NCI-H82 (cell line): ENCODE measurements around the gene BAG5.
A peak's percentile ranks its signal among the peaks of the same experiment; 100 is the strongest.

Experiments
- DNase-seq: peaks from one replicate; lab custom pipeline; 2025; lab: John Stamatoyannopoulos, UW

Gene BAG5

DNA sequence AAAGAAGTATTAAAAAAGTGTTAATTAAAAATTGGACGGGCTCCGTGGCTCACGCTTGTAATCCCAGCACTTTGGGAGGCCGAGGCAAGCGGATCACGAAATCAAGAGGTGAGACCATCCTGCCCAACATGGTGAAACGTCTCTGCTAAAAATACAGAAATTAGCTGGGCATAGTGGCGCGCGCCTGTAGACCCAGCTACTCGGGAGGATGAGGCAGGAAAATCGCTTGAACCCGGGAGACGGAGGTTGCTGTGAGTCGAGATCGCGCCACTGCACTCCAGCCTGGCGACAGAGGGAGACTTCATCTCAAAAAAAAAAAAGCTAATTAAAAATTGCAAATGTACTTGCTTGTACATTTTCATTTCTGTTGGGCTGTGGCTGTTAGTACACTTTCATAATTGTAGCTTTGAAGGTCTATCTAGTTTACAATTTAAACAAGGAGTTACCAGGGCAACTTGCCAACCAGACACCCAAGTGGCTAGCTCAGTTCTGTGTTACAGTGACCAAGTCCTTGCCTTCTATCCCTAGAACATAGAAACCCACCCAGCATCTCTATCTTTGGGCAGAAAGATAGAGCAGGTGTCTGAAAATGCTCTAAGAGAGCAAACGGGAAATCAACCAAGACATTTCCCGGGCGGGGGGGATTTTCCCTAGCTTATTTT, 1.5 kb upstream of the BAG5 start:
- no peak for DNase-seq

GRCh38 chr14:103563226-103563620, 766 bp upstream of the BAG5 start:
- DNase-seq: no peak

DNA sequence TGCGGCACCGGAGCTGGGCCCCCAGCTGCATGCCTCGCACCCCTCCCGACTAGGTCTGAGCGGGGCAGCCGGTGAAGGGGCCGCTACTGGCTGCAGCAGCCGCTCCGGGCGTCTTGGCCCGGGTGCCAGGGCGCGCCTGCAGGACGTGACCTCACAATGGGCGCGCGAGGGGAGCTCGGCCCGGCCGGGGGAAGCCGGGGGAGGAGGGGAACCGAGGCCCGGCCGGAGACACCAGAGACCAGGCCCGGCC, 353 bp downstream of the BAG5 start:
- DNase-seq: no peak

- peak; percentile 22 for DNase-seq
Measured at GRCh38 chr14:103561381-103562178, 877 bp downstream of the BAG5 start.

DNA sequence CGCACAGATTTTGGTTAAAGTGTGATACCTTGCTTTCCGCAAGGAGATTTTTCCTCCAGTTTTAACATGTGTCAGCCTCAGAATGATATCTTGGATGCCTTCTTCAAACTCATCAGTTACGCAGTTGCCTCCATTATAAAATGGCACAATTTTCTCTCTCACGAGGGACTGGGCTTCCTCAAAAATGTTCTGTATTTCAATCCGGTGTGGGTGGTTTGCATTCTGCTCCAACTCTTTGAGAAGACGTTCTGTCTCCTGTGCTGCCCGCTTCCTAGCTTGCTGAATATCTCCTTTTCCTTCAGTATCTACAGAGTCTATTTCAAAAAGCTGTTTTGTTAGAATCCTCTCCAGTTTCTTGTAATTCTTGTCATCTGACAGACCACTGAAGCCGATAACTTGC, 1.8 kb downstream of the BAG5 start:
- no peak for DNase-seq

DNA sequence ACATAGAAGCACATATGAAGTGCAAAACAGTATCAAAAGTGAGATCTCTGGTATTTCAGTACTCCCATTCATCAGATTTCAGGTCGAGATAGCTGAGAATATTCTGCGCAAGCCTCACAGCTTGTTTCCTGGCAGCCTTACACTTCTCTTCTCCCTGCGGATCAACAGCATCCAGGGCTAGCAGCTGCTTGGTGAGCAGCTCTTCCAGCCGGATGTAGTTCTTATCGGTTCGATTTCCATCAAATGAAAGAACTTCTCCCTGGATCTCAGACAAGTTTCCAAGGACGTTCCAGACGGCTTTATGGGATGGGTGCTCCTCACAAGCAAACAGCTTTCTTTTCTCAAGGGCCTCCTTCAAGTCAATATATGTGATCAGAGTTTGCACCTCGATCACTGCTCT, 2.7 kb downstream of the BAG5 start:
- DNase-seq: no peak

GRCh38 chr14:103558071-103558882, 4.2 kb downstream of the BAG5 start:
- no peak for DNase-seq

DNA sequence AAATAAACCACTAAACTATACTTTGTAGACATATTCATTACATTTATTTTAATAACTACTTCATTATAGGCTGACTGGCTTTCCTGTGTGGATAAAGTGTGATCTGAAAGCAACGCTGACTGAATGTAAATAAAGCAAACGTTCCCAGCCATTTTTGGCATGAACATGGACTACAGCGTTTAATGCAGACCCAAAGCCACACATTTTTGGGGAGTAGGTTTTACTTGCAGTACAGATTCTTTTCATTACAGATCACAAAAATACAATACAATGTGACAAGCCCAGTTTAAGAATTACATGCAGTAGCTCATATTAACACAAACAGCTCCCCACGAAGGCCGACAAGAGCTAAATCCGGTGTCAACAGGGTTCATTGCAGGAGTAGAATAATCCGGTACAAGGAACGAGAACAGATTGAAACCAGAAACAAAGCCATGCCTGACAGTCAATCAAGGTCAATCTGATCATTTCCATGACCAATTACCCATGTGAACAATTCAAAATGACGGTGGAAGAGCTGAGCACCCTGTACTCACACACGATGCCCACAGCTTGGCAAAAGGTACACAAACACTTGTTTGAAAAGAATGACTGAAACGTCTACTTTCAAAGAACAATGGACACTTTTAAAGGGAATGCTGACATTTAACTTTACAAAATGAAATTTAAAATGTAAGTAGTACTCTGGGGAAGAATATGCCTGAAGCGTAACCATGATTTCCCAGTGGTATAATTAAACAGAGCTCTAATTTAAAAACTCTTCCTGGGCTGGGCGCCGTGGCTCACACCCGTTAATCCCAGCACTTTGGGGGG, 5.3 kb downstream of the BAG5 start:
- peak; percentile 72 for DNase-seq

DNA sequence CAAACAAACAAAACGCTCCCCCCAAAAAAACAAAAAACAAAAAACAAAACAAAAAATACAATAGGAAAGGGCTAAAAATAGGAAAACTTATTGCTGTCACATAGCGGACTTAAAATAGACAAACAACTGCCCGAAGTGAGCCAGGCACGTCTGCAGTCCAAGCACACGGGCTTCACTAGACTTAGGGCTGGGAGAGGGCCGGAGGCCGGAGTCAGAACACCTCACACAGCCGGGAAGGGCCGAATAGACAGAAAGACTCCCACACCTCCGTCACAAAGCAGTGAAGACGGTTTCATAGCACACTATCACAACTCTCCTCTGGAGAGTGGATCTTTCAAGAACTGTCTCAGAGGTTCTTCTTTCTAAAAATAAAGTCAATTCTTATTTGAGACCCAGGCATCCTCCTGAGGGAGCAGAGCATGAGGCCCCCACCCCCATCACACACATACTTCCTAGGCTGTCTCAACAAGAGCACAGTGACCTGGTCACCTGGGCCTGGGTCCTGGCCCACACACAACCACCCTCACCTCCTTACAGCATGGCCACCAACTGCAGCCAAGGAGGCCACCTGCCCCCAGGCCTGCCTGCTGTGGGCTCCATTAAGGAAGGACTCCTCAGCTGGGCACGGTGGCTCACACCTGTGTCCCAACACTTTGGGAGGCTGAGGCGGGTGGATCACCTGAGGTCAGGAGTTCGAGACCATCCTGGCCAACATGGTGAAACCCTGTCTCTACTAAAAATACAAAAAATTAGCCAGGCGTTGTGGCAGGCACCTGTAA, 6.7 kb downstream of the BAG5 start:
- DNase-seq: no peak

DNA sequence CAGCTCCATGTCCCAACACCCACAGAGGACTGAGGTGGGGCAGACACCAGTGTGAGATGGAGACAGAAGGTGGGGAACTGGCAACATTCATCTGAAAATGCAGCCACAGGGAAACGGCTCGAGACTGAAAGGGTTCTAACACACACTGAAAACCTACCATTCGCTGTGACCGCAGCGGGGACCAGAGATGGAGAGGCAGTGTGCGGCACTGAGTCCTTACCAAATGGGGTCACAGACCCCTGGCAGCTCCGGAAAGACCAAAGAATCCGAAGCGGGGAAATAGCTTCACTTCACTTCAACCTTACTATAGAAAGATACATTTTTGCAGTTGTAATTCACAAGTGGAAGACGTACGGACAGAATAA, 9.6 kb downstream of the BAG5 start:
- DNase-seq: no peak

GRCh38 chr14:103552011-103552845, 10.2 kb downstream of the BAG5 start:
- no peak for DNase-seq

GRCh38 chr14:103551338-103551762, 11.1 kb downstream of the BAG5 start:
- DNase-seq: no peak

DNA sequence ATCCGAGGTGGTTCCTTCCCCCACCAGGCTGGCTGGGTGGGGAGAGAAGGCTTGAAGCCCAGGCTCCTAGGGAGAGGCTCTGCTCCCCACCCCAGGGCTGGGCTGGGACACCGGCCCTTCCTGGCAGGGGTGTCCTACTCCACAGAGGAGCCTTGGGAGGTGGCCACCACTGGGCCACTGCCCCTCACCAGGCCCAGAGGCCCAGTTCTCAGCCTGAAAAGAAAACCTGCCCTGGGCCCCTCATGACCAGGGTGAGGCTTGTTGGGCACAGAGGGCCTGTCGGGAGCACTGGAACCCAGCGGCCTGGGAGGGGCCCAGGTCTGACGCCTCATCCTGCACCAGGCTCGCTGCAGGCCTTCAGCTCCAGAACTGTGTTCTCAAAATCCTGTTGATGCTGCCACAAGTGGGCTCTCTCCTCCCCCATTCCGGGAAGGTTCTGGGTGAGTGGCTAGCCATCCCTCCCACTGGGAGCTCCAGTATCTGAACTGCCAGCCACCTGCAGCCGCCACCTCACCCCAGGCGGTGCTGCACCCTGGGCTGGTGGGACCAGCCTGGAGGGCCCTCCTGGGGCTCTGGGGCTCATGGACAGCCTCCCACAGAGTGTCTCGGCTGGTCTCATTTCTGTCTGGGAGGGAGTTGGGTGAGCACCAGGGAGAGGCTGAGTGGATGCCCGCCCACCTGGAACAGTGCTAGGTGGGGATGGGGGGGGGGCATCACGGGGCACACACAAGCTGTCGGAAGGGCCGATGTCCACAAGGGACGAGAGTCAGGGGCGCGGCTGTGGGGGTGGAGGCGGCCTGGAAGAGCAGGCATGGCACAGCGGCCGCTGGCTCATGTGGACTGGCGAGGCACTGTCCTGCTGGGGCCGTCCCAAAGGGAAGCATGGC, 11.8 kb downstream of the BAG5 start:
- DNase-seq: no peak

- no peak for DNase-seq
Measured at GRCh38 chr14:103549361-103550311, 12.8 kb downstream of the BAG5 start.

DNA sequence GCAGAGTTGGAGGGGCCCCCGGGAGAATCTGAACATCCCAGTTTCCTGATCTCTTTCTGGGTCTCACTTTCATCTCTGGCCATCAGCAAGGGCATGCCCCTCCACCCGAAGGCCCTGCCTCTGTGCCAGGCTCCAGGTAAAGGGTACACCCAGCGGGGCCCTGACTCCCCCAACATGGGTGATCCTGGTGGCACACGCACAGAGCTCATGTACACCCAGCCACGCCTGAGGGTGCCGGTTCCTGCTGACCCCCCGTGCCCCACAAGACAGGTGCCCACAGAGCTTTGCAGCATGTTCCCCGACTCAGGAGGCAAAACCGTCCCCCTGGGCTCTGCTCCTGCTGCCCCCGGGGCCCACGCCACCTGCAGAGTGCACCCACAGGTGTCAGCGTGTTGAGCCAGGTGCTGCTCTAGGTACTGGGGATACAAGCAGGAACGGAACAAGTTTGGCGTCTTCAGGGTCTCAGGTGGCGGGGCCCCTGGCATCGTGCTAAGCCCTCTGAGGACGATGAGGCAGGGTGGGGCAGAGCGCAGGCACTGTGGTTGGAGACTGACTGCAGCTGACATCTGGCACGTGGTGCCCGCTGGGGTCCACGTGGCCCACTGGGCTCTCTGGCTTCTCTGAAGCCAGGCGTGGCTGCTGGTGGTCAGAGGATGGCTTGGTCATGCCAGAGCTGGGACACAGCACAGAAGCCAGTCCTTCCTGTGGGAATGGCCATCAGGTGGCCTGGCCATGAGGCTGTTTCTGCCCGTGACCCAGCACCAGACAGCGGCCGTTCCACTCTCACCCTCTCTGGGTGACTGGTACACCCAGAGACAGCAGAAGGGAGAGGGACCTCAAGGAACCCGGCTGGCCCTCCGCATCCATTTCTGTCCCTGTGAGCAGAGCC, 13.8 kb downstream of the BAG5 start:
- DNase-seq: no peak

- DNase-seq: no peak
Measured at GRCh38 chr14:103547941-103548462, 14.5 kb downstream of the BAG5 start.

DNA sequence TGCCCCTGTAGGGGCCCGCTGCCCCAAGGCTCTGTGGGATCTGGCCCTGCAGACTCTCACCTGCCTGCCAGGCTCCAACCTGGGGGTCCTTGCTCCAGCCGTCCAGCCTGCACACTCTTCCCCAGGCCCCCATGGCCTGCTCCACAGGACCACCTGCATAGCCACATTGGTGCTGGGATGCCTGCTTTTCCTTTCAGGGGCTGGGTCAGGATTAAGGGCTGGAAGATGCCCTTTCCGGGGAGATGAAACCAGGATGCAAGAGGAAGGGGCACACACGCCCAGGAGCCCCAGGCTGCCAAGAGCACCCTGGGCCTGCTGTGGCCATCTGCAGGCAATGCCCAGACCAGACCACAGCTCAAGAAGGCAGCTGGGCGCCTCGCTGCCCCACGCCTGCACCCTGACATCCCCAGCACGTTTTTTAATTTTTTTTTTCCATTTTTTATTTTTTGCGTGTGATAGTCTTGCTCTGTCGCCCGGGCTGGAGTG, 15.0 kb downstream of the BAG5 start:
- no peak for DNase-seq
